ENCODE measurements around the gene BCL7A. TPM values are rescaled to one million over a fixed set of nuclear protein-coding genes. Genes with fewer than 3 reads are reported as not detected.

Gene BCL7A
- total and polyA plus RNA-seq, 2 of the 8 experiments (the other 6 are each of a cell fraction or from before 2014, with no cell fraction given), result 11.9 to 12.7 TPM

DNA sequence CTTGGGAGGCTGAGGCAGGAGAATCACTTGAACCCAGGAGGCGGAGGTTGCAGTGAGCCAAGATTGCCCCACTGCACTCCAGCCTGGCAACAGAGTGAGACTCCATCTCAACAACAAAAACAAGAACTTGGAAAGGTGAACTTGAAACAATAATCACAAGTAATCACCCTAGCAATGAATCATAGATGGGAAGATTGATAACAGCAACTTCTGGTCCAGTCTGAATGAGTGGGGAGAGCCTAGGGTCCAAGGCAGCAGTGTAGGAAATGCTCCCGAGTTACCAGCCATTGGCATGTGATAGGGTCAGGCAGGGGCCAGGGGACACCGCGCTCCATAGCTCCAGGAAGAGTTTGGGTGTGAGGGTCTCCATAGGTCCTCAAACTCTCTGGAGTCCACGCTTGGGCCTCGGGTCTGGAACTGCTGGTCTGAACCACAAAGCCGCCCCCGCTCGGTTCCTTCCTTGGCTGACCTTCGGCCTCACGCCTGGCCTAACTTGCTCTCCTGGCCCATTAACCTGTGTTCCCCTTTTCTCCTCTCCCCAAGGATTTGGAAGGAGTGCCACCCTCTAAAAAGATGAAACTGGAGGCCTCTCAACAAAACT is 37.0 kb downstream of the BCL7A start:
- Histone ChIP-seq H3K79me1 (ENCODE audit: low read depth, low read length) (no peaks in the 10 kb centered on the region), H4K91ac (replicated peaks; ENCODE audit: insufficient read length, low read length) (no peak overlapping the region), H3K14ac (ENCODE audit: insufficient read length) (no peak overlapping the region), H4K8ac (ENCODE audit: extremely low read depth, insufficient read depth, low read length) (no peak overlapping the region), H3K4ac (replicated peaks; ENCODE audit: insufficient read length, low read depth, low read length) (no peak overlapping the region), H3K18ac (ENCODE audit: extremely low read depth, low read length) (no peak overlapping the region), H2BK20ac (ENCODE audit: low read length) (no peak overlapping the region), H2BK12ac (ENCODE audit: low read depth, low read length) (no peak overlapping the region), H2AK5ac (ENCODE audit: low read depth, low read length) (no peak overlapping the region), H3K4me1 (replicated peaks in 1 of 4; ENCODE audit: control insufficient read depth in 3 of 4, insufficient read depth in 4 of 4, low read length in 3 of 4) (peaks cover 0 to 7% (median 3%) of the 10 kb centered on the region in 4 experiments; a peak in 3 of 7 replicates), H3K4me3 (ENCODE audit: extremely low read depth in 1 of 4, insufficient read depth in 2 of 4, low read depth in 3 of 4, low read length in 4 of 4) (no peak overlapping the region), H3K9me3 (ENCODE audit: insufficient read depth in 2 of 2, low read depth in 1 of 2, low read length in 1 of 2) (no peaks in the 10 kb centered on the region), H4K20me1 (replicated peaks in 1 of 2; ENCODE audit: control insufficient read depth in 1 of 2, insufficient read depth in 2 of 2, low read length in 2 of 2) (peaks cover 2 to 3% of the 10 kb centered on the region in 2 experiments), H3K9ac (replicated peaks in 1 of 4; ENCODE audit: extremely low read depth in 1 of 4, low read depth in 3 of 4, low read length in 3 of 4) (no peak overlapping the region), H3K4me2 (ENCODE audit: insufficient read depth in 1 of 2, low read depth in 2 of 2, low read length in 2 of 2) (no peak overlapping the region), H3K23me2 (ENCODE audit: low read depth, low read length) (no peaks in the 10 kb centered on the region), H3K27me3 (replicated peaks in 1 of 4; ENCODE audit: control insufficient read depth in 3 of 4, extremely low read depth in 1 of 4, insufficient read depth in 3 of 4, low read length in 3 of 4) (no peaks in the 10 kb centered on the region), H2BK15ac (ENCODE audit: low read length) (no peak overlapping the region), H2BK5ac (ENCODE audit: low read depth, low read length) (no peak overlapping the region), H3K56ac (replicated peaks; ENCODE audit: insufficient read length, low read depth, low read length) (no peak overlapping the region), H2AFZ (ENCODE audit: low read length) (no peak overlapping the region), H3K79me2 (ENCODE audit: control insufficient read depth in 1 of 2, insufficient read depth in 2 of 2, low read length in 2 of 2) (no peaks in the 10 kb centered on the region), H3K23ac (ENCODE audit: insufficient read length) (no peak overlapping the region), H2BK120ac (replicated peaks; ENCODE audit: low read depth, low read length) (no peak overlapping the region), H4K5ac (ENCODE audit: insufficient read length, low read depth, low read length) (no peak overlapping the region), H3K36me3 (ENCODE audit: control insufficient read depth in 2 of 4, insufficient read depth in 4 of 4, low read length in 3 of 4) (peaks cover 5 to 25% (median 18%) of the 10 kb centered on the region in 4 experiments), H3K27ac (ENCODE audit: low read depth, low read length) (no peak overlapping the region)
- POLR2A ChIA-PET (ENCODE audit: partially characterized antibody), result no interaction called here
- WGBS, 2 experiments (ENCODE audit: extremely low coverage in 1 of 2, insufficient coverage in 1 of 2, insufficient read length in 1 of 2, insufficient replicate concordance in 2 of 2, low coverage in 1 of 2, low lambda C conversion rate in 2 of 2, missing lambda C conversion rate in 1 of 2), result 92% methylated on average over 11 of the region's 11 CpGs; no CpG with 5 or more reads in 1 of the 2 experiments
- no peak for DNase-seq (ENCODE audit: low read depth in 1 of 2, low spot score in 2 of 2)
- no peak for FAIRE-seq
- CTCF ChIA-PET (ENCODE audit: partially characterized antibody), result interaction anchor here (0.7 to 20.6 kb wide), 2 partner anchors 66 to 233 kb away, joined by 3 to 379 read pairs; no protein-coding TSS in a partner anchor
- no peak for TF ChIP-seq ASH2L (IDR thresholded peaks at IDR 0.05; ENCODE audit: low read length)
- no peak for TF ChIP-seq JUN (IDR thresholded peaks at IDR 0.05; ENCODE audit: low read depth, low read length)
- no peak for TF ChIP-seq RXRA (IDR thresholded peaks at IDR 0.05; ENCODE audit: insufficient read depth, low read depth, low read length)
- no peak for TF ChIP-seq SIN3A (conservative IDR thresholded peaks at IDR 0.05 in 1 of 2, IDR thresholded peaks at IDR 0.05 in 1 of 2; ENCODE audit: low read depth in 1 of 2, low read length in 2 of 2)
- no peak for TF ChIP-seq POU5F1 (IDR thresholded peaks at IDR 0.05; ENCODE audit: low read depth, low read length)
- TF ChIP-seq CTCF (IDR thresholded peaks at IDR 0.05; ENCODE audit: control extremely low read depth in 1 of 3, insufficient read depth in 1 of 3, low read depth in 1 of 3, low read length in 3 of 3), result no peak
- no peak for TF ChIP-seq SUZ12 (IDR thresholded peaks at IDR 0.05; ENCODE audit: low read length)
- no peak for TF ChIP-seq BCL11A (IDR thresholded peaks at IDR 0.05; ENCODE audit: low read depth in 2 of 2, low read length in 2 of 2)
- TF ChIP-seq SP1 (IDR thresholded peaks at IDR 0.05; ENCODE audit: low read depth, low read length), result no peak
- no peak for TF ChIP-seq RAD21 (IDR thresholded peaks at IDR 0.05 in 1 of 2, conservative IDR thresholded peaks at IDR 0.05 in 1 of 2; ENCODE audit: low read depth in 2 of 2, low read length in 2 of 2)
